ENCODE measurements around the gene PSME3IP1. TPM values are rescaled to one million over a fixed set of nuclear protein-coding genes. Genes with fewer than 3 reads are reported as not detected.

The PSME3IP1 gene
- total and polyA plus RNA-seq, 2 experiments from 2014 or later, result 78.0 to 105 TPM

DNA sequence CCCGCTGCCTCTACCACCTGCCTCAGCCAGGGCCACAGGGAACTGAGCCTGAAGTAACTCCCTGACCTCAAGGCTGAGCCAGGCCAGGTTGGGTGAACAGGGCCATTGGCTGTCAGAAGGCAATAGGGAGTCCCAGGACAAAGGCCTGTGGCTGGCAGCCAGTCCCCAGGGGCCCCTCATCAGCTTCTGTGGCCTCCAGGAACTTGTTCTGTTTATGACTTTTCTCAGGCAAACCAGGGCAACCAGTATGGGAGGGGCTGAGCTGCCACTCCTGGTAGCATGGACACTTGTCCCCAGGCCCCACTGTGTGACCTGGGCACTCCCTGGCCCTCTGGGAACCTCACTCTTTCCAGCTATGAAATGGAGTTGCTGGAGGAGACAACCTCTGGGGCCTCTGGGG, 53.4 kb downstream of the PSME3IP1 start (continued):
- TF ChIP-seq, protein P1, sequence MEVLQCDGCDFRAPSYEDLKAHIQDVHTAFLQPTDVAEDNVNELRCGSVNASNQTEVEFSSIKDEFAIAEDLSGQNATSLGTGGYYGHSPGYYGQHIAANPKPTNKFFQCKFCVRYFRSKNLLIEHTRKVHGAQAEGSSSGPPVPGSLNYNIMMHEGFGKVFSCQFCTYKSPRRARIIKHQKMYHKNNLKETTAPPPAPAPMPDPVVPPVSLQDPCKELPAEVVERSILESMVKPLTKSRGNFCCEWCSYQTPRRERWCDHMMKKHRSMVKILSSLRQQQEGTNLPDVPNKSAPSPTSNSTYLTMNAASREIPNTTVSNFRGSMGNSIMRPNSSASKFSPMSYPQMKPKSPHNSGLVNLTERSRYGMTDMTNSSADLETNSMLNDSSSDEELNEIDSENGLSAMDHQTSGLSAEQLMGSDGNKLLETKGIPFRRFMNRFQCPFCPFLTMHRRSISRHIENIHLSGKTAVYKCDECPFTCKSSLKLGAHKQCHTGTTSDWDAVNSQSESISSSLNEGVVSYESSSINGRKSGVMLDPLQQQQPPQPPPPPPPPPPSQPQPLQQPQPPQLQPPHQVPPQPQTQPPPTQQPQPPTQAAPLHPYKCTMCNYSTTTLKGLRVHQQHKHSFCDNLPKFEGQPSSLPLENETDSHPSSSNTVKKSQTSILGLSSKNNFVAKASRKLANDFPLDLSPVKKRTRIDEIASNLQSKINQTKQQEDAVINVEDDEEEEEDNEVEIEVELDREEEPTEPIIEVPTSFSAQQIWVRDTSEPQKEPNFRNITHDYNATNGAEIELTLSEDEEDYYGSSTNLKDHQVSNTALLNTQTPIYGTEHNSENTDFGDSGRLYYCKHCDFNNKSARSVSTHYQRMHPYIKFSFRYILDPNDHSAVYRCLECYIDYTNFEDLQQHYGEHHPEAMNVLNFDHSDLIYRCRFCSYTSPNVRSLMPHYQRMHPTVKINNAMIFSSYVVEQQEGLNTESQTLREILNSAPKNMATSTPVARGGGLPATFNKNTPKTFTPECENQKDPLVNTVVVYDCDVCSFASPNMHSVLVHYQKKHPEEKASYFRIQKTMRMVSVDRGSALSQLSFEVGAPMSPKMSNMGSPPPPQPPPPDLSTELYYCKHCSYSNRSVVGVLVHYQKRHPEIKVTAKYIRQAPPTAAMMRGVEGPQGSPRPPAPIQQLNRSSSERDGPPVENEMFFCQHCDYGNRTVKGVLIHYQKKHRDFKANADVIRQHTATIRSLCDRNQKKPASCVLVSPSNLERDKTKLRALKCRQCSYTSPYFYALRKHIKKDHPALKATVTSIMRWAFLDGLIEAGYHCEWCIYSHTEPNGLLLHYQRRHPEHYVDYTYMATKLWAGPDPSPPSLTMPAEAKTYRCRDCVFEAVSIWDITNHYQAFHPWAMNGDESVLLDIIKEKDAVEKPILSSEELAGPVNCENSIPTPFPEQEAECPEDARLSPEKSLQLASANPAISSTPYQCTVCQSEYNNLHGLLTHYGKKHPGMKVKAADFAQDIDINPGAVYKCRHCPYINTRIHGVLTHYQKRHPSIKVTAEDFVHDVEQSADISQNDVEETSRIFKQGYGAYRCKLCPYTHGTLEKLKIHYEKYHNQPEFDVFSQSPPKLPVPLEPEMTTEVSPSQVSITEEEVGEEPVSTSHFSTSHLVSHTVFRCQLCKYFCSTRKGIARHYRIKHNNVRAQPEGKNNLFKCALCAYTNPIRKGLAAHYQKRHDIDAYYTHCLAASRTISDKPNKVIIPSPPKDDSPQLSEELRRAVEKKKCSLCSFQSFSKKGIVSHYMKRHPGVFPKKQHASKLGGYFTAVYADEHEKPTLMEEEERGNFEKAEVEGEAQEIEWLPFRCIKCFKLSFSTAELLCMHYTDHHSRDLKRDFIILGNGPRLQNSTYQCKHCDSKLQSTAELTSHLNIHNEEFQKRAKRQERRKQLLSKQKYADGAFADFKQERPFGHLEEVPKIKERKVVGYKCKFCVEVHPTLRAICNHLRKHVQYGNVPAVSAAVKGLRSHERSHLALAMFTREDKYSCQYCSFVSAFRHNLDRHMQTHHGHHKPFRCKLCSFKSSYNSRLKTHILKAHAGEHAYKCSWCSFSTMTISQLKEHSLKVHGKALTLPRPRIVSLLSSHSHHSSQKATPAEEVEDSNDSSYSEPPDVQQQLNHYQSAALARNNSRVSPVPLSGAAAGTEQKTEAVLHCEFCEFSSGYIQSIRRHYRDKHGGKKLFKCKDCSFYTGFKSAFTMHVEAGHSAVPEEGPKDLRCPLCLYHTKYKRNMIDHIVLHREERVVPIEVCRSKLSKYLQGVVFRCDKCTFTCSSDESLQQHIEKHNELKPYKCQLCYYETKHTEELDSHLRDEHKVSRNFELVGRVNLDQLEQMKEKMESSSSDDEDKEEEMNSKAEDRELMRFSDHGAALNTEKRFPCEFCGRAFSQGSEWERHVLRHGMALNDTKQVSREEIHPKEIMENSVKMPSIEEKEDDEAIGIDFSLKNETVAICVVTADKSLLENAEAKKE (CRISPR knock-in tag; IDR thresholded peaks at IDR 0.05), result no peak
- TF ChIP-seq, protein P2, sequence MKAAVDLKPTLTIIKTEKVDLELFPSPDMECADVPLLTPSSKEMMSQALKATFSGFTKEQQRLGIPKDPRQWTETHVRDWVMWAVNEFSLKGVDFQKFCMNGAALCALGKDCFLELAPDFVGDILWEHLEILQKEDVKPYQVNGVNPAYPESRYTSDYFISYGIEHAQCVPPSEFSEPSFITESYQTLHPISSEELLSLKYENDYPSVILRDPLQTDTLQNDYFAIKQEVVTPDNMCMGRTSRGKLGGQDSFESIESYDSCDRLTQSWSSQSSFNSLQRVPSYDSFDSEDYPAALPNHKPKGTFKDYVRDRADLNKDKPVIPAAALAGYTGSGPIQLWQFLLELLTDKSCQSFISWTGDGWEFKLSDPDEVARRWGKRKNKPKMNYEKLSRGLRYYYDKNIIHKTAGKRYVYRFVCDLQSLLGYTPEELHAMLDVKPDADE (IDR thresholded peaks at IDR 0.05), result no peak
- TF ChIP-seq ZNF331 (CRISPR knock-in tag; IDR thresholded peaks at IDR 0.05; ENCODE audit: low read depth) (no peak), CREB1 (CRISPR knock-in tag; IDR thresholded peaks at IDR 0.05; ENCODE audit: low read depth) (no peak), EZH2 (IDR thresholded peaks at IDR 0.05; ENCODE audit: low read depth, unreplicated experiment) (no peak), EZH2phosphoT487 (IDR thresholded peaks at IDR 0.05; ENCODE audit: unreplicated experiment) (no peak)

DNA sequence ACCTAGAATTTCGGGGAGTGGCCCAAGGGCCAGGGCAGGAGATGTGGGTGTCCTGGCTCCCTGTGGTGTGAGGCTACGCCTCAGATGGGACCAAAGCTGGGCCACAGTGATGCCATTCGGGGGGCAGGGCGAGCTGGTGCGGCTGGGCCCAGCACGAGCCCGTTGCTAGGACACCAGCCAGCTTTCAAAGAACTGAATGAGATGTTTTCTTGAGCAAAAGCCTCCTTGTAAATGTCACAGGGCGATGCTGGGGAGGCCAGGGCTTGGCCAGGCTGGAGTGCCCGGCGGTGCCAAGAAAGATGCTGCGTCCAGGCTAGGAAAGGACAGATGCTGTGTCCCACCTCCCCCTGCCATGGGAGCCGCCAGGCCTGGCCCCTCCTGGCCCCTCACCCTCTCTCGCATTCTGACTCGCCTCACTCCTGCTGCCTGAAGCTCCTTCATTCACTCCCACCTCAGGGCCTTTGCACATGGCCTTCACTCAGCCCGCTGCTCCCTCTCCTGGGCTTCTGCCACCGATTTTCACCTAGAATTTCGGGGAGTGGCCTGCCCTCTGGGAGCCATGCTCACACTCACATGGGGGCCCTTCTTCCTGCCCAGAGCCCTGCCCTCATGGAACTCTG, 54.4 kb downstream of the PSME3IP1 start:
- Histone ChIP-seq H3K4me3 (no peak overlapping the region), H3K4me1 (ENCODE audit: insufficient read depth) (no peaks in the 10 kb centered on the region), H4K20me1 (replicated peaks; ENCODE audit: insufficient read depth) (no peaks in the 10 kb centered on the region), H3K36me3 (ENCODE audit: insufficient read depth) (no peaks in the 10 kb centered on the region), H3F3A (replicated peaks; ENCODE audit: low read depth) (no peaks in the 10 kb centered on the region), H3K4me2 (no peak overlapping the region), H3K79me2 (replicated peaks; ENCODE audit: insufficient read depth) (no peaks in the 10 kb centered on the region), H3K27ac (ENCODE audit: low read depth) (no peak overlapping the region), H2AFZ (no peak overlapping the region), H3K27me3 (ENCODE audit: insufficient read depth) (no peaks in the 10 kb centered on the region), H3K9me2 (ENCODE audit: insufficient read depth) (no peaks in the 10 kb centered on the region)
- Mint-ChIP-seq H3K36me3 (ENCODE audit: low read depth) (no peaks in the 10 kb centered on the region; the same call in 2 of the 3 replicates), H3K4me1 (peaks cover 9% of the 10 kb centered on the region), H3K27me3 (ENCODE audit: insufficient read depth, low read depth, poor library complexity) (peaks cover 14% of the 10 kb centered on the region), H3K4me3 (no peak overlapping the region), H3K27ac (no peak overlapping the region), H3K9me3 (no peaks in the 10 kb centered on the region; the same call in 2 of the 3 replicates)
- ATAC-seq, result no peak
- DNase-seq (ENCODE audit: low spot score), result no peak
- TF ChIP-seq, protein P3, sequence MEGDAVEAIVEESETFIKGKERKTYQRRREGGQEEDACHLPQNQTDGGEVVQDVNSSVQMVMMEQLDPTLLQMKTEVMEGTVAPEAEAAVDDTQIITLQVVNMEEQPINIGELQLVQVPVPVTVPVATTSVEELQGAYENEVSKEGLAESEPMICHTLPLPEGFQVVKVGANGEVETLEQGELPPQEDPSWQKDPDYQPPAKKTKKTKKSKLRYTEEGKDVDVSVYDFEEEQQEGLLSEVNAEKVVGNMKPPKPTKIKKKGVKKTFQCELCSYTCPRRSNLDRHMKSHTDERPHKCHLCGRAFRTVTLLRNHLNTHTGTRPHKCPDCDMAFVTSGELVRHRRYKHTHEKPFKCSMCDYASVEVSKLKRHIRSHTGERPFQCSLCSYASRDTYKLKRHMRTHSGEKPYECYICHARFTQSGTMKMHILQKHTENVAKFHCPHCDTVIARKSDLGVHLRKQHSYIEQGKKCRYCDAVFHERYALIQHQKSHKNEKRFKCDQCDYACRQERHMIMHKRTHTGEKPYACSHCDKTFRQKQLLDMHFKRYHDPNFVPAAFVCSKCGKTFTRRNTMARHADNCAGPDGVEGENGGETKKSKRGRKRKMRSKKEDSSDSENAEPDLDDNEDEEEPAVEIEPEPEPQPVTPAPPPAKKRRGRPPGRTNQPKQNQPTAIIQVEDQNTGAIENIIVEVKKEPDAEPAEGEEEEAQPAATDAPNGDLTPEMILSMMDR (conservative IDR thresholded peaks at IDR 0.05; ENCODE audit: low read depth in 2 of 2), result no peak

Measured in GM23338 (cell line).